ENCODE measurements around the gene RLN1.
"Not testable (repeated sequence)": the region's sequence is repeated elsewhere in the genome, so short reads cannot be mapped to it uniquely, and the experiment has no call there.

DNA sequence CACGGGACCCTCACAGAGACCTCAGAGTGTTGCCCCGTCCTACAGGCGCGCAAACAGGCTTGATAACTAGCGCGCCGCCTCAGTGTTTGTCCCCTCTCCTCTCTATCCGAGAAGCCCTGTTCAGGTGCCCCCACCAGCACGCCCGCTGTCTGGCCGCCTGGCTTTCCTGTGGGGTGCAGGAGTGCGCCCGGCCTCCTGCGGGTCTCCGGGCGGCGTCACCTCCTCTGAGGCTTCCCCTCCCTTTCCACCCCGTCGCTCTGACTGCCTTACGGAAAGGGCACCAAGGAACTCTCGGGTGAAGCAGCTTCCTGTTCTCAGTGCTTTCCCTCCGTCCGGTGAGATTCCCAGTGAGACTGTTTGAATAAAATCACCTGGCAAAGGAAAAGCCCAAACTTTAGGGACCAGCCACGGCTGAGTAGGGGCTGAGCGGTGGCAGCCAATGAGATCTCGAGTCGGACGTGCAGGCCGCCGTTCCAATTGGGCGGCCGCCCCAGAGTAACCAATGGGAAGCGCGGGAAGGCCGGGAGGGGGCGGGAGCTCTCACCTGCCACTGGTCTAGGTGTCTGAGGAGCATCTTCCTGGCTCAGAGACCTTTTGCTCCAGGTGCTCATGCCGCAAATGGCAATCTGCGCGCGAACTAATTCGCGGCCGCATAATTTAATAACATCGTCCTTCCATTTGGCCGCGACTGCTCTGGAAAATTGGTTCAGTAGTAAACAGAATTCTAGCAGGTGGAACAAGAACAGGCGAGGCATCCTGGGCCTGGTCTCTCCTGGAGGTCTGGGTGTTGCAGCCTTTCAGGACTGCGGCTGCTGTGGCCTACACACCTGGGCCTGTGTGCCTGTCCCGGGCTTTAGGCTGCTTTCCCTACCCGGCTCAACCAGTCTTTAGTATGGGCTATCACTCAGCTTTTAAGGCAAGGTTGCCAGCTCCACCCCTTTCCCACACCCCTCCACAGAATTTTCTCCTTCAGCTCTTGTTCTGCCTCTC lies at the start of gene RLN1:
- TF ChIP-seq, protein P1, sequence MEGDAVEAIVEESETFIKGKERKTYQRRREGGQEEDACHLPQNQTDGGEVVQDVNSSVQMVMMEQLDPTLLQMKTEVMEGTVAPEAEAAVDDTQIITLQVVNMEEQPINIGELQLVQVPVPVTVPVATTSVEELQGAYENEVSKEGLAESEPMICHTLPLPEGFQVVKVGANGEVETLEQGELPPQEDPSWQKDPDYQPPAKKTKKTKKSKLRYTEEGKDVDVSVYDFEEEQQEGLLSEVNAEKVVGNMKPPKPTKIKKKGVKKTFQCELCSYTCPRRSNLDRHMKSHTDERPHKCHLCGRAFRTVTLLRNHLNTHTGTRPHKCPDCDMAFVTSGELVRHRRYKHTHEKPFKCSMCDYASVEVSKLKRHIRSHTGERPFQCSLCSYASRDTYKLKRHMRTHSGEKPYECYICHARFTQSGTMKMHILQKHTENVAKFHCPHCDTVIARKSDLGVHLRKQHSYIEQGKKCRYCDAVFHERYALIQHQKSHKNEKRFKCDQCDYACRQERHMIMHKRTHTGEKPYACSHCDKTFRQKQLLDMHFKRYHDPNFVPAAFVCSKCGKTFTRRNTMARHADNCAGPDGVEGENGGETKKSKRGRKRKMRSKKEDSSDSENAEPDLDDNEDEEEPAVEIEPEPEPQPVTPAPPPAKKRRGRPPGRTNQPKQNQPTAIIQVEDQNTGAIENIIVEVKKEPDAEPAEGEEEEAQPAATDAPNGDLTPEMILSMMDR (IDR thresholded peaks at IDR 0.05) = not testable (repeated sequence)
- TF ChIP-seq, protein P2, sequence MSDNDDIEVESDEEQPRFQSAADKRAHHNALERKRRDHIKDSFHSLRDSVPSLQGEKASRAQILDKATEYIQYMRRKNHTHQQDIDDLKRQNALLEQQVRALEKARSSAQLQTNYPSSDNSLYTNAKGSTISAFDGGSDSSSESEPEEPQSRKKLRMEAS (IDR thresholded peaks at IDR 0.05) = not testable (repeated sequence)
- TF ChIP-seq, protein P3, sequence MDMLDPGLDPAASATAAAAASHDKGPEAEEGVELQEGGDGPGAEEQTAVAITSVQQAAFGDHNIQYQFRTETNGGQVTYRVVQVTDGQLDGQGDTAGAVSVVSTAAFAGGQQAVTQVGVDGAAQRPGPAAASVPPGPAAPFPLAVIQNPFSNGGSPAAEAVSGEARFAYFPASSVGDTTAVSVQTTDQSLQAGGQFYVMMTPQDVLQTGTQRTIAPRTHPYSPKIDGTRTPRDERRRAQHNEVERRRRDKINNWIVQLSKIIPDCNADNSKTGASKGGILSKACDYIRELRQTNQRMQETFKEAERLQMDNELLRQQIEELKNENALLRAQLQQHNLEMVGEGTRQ (IDR thresholded peaks at IDR 0.05) = not testable (repeated sequence)
- TF ChIP-seq ESRRA (IDR thresholded peaks at IDR 0.05; ENCODE audit: borderline replicate concordance, low read length); KDM5A (IDR thresholded peaks at IDR 0.05); CEBPB (IDR thresholded peaks at IDR 0.05): not testable (repeated sequence)
